HFFc6 (cell line): ENCODE results near the gene SPRYD3. TPM values are rescaled to one million over a fixed set of nuclear protein-coding genes. Genes with fewer than 3 reads are reported as not detected.

ENCODE experiments used
- DNase-seq: peaks from one replicate; pipeline ENCODE4 v3.0.0-alpha.2; 2018
- H3K27ac Mint-ChIP-seq: 2 replicates; pipeline ENCODE4 v1.8.0; 2020; ENCODE audit warnings: mild to moderate bottlenecking, mixed read lengths
- H3K27me3 Mint-ChIP-seq: 2 replicates; pipeline ENCODE4 v1.8.0; 2021; ENCODE audit warnings: mild to moderate bottlenecking, moderate library complexity, mixed read lengths; ENCODE audit not compliant: insufficient read depth
- H3K36me3 Mint-ChIP-seq: 2 replicates; pipeline ENCODE4 v1.8.0; 2021; ENCODE audit warnings: low read depth, mixed read lengths
- H3K4me1 Mint-ChIP-seq: 2 replicates; pipeline ENCODE4 v1.8.0; 2020; ENCODE audit warnings: low read depth, mixed read lengths
- H3K4me3 Mint-ChIP-seq: 2 replicates; pipeline ENCODE4 v1.8.0; 2020; ENCODE audit warnings: mild to moderate bottlenecking, moderate library complexity, mixed read lengths
- H3K9me3 Mint-ChIP-seq: 2 replicates; pipeline ENCODE4 v1.8.0; 2020; ENCODE audit warnings: mild to moderate bottlenecking, mixed read lengths
- total RNA-seq, 6 experiments: library from RNA; stranded (reverse); fragmentation: NEBNext Ultra II Directional; extraction: Animal tissue kit (Norgen Biotek cat#: 25700); gene quantifications; 2 replicates in 1 of 6; 3 replicates in 5 of 6; pipeline ENCODE4 v1.2.3, GENCODE V29; 2021
- TF ChIP-seq, protein P1 (sequence below): fragments of 200-600 bp; sonication (generic); IDR thresholded peaks from 2 replicates; pipeline ENCODE4 v1.5.0; 2021; ENCODE audit warnings: antibody characterized with exemption, mild to moderate bottlenecking

SPRYD3 gene
- total RNA-seq, 6 experiments from 2014 or later = 50.5 to 59.4 (median 54.9) TPM

DNA sequence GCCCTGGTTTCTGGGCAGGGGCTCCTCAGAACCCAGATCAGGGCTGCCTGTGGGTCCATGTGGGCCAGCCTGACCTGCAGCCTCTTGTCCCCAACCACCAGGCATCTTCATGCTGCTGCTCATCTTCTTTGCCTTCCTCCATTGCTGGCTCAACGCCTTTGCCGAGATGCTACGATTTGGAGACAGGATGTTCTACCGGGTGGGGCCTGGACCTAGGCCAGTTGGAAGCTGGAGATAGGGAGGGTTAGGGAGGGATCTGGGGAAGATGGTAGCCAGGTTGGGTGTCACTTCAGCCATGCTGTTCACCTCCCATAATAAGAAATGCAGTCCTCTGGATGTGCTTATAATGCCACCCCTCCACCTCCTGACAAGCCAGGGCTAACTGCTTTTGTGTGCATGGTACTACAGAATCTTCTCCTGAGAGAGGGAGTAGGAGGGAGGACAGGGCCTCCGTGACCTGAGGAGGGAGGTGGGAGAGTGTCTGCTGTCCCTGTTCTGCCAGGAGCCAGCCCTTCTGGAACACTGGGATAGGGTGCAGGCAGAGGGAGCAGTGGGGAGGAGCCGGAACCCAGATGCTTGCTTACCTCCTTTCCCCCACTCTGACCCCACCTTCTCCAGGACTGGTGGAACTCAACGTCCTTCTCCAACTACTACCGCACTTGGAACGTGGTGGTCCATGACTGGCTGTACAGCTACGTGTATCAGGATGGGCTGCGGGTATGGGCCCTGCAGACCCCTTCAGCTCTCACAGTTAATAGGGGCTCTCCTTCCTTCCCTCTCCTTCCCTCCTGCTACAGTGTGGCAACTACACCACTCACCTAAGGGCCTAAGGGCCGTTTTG, 41.7 kb upstream of the SPRYD3 start:
- Mint-ChIP-seq H3K9me3 (no peaks in the 10 kb centered on the region), H3K36me3 (no peaks in the 10 kb centered on the region), H3K4me3 (no peak overlapping the region), H3K27me3 (no peaks in the 10 kb centered on the region; the same call in 1 of the 2 replicates), H3K27ac (no peak overlapping the region), H3K4me1 (peaks cover 20% of the 10 kb centered on the region)
- no peak for DNase-seq
- TF ChIP-seq, protein P1, sequence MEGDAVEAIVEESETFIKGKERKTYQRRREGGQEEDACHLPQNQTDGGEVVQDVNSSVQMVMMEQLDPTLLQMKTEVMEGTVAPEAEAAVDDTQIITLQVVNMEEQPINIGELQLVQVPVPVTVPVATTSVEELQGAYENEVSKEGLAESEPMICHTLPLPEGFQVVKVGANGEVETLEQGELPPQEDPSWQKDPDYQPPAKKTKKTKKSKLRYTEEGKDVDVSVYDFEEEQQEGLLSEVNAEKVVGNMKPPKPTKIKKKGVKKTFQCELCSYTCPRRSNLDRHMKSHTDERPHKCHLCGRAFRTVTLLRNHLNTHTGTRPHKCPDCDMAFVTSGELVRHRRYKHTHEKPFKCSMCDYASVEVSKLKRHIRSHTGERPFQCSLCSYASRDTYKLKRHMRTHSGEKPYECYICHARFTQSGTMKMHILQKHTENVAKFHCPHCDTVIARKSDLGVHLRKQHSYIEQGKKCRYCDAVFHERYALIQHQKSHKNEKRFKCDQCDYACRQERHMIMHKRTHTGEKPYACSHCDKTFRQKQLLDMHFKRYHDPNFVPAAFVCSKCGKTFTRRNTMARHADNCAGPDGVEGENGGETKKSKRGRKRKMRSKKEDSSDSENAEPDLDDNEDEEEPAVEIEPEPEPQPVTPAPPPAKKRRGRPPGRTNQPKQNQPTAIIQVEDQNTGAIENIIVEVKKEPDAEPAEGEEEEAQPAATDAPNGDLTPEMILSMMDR = no peak

DNA sequence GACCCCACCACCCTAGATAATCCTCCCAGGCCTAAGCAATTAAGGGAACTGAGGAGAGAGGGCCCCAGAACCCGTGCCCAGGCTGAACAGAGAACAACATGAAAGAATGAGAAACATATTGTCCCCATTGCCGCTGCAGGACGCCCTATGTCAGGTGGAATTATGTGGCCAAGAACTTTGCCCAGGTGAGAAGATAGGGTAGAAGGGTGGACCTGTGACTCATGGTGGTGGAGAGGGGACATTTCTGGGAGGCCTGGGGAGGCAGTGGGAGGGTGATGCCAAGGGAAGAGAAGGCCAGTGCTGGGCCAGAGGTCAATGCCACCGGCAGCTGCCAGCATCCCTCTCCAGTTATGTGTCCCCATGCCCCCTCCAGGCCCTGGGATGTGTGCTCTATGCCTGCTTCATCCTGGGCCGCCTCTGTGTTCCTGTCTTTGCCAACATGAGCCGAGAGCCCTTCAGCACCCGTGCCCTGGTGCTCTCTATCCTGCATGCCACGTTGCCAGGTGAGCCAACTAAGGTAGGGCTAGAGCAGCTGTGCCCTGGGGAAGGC, 39.6 kb upstream of the SPRYD3 start:
- Mint-ChIP-seq H3K4me1 (peaks cover 10% of the 10 kb centered on the region), H3K27me3 (no peaks in the 10 kb centered on the region), H3K4me3 (no peak overlapping the region), H3K36me3 (no peaks in the 10 kb centered on the region), H3K9me3 (no peaks in the 10 kb centered on the region), H3K27ac (no peak overlapping the region)
- no peak for DNase-seq
- TF ChIP-seq, protein P1 = no peak

DNA sequence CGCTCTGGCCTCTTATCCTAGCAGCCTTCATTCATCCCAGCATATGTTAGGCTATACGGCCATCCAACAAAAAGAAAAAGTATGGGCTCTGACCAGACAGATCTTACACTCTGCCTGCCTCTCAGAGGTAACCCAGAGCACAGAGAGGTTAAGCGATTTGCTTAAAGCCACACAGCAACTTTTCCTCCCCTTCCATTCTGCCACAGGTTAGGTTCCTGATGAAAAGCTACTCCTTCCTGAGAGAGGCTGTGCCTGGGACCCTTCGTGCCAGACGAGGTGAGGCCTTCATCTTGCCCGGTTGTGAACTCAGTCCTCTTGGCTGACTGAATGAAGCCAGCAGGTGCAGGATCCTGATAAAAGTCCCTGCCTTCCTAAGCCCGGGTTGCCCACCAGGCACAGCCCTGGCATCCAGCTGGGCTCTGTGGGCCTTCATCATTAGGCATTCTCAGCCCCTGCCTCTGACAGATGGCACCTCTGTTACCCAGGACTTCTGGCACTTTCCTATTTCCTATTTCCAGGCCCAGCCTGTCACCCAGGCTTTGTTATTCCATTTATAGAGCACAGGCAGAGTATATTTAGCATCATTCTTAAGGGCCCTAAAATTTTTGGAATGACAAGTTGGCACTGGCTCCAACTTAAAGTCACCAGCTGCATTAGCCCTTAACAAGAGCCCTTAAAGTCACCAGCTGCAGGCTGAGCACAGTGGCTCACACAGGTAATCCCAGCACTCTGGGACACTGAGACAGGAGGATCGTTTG, 36.9 kb upstream of the SPRYD3 start:
- TF ChIP-seq, protein P1 = no peak
- no peak overlapping the region for H3K27ac Mint-ChIP-seq
- H3K27me3 Mint-ChIP-seq = no peaks in the 10 kb centered on the region
- H3K4me1 Mint-ChIP-seq = no peaks in the 10 kb centered on the region
- no peak for DNase-seq
- H3K4me3 Mint-ChIP-seq = no peak overlapping the region
- no peaks in the 10 kb centered on the region for H3K9me3 Mint-ChIP-seq
- no peaks in the 10 kb centered on the region for H3K36me3 Mint-ChIP-seq

DNA sequence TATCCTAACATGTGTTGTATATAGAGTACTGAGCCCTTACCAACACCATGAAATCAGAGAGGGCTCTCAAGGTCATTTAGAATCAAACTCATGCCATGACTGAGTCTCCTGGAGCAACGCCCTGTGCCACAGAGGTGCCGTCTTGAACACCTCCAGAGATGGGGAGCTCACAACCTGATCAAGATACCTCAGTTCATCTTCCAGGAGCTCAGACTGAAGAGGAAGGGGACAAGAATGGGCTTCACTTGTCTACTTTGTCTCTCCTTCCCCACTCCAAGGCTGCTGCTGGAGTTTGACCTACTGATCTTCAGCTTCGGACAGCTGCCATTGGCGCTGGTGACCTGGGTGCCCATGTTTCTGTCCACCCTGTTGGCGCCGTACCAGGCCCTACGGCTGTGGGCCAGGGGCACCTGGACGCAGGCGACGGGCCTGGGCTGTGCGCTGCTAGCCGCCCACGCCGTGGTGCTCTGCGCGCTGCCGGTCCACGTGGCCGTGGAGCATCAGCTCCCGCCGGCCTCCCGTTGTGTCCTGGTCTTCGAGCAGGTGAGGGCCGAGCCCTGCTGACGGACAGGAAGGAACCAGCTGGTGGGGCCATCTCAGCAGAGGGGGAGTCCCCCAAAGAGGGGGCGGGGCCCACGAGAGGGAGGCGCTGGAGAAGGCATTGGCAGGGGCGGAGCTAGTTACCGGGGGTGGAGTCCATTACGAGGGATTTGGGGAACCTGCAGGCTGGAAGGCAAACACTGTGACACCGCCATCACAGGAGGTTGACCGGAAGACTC, 36.1 kb upstream of the SPRYD3 start:
- H3K4me1 Mint-ChIP-seq = no peaks in the 10 kb centered on the region
- H3K4me3 Mint-ChIP-seq = no peak overlapping the region
- H3K36me3 Mint-ChIP-seq = no peaks in the 10 kb centered on the region
- H3K9me3 Mint-ChIP-seq = no peaks in the 10 kb centered on the region
- no peaks in the 10 kb centered on the region for H3K27me3 Mint-ChIP-seq
- TF ChIP-seq, protein P1 = no peak
- no peak for DNase-seq
- no peak overlapping the region for H3K27ac Mint-ChIP-seq

DNA sequence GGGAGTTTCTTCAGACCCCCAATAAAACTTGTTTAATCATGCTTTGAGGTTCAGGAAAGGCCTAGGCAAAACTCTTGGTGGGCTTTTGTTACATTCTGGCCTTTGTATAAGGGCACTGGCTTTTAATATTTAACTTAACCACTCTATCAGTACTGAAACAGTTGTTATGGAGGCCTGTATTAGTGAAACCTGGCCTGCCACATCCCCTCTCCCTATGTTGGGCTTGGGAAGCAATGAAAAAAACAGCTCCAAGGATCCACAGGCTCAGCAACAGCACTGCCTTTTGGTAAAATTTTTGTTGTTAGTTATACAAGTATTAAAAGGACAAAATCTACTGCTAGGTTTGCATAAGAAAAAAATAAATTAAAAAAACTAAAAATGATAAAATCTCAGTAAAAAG, 34.8 kb upstream of the SPRYD3 start:
- Mint-ChIP-seq H3K36me3 (no peaks in the 10 kb centered on the region), H3K27me3 (no peaks in the 10 kb centered on the region), H3K27ac (no peak overlapping the region), H3K4me1 (no peaks in the 10 kb centered on the region), H3K4me3 (no peak overlapping the region), H3K9me3 (no peaks in the 10 kb centered on the region)
- TF ChIP-seq, protein P1 = no peak
- DNase-seq = no peak
